ENCODE results near the gene DUOXA1. TPM values are rescaled to one million over a fixed set of nuclear protein-coding genes. Genes with fewer than 3 reads are reported as not detected.
A peak's percentile ranks its signal among the peaks of the same experiment; 100 is the strongest.

The DUOXA1 gene, protein sequence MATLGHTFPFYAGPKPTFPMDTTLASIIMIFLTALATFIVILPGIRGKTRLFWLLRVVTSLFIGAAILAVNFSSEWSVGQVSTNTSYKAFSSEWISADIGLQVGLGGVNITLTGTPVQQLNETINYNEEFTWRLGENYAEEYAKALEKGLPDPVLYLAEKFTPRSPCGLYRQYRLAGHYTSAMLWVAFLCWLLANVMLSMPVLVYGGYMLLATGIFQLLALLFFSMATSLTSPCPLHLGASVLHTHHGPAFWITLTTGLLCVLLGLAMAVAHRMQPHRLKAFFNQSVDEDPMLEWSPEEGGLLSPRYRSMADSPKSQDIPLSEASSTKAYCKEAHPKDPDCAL
- under 1 TPM; 0.16 to 0.22 (median 0.21) TPM for polyA plus RNA-seq (ENCODE audit: insufficient read length in 3 of 3)

DNA sequence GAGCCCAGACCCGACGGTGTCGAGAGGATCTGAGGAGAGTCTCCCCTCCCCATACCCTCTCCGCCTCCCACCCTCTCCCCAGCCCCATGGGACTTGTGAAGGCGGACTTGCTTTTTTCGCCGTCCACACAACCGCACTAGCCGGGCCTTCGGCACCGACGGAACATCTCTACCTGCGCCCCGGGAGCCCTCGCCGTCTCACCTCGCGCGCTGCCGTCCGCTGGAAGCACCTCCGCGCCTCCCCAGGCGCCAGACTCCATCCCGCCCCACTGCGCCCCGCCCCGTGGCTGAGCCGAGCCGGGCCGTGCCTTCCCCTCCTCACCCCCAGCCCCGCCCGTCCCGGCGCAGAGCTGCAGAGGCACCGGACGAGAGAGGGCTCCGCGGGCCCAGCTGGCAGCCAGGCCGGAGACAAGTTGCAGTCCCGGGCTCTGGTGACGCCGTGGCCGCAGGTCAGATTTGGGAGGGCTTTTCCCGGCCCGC is at the start of gene DUOXA1, which contains the start of gene DUOX1:
Gene DUOXA1, minus strand, starts transcription at position 229 of the 479 bp plus-strand sequence. CDS start 6,865 bp downstream, outside the sequence.
Gene DUOX1, plus strand, starts transcription at position 344 of the 479 bp plus-strand sequence. CDS start 1,973 bp downstream, outside the sequence.
- no peak for DNase-seq (ENCODE audit: low read depth in 3 of 3, low spot score in 2 of 3)

DNA sequence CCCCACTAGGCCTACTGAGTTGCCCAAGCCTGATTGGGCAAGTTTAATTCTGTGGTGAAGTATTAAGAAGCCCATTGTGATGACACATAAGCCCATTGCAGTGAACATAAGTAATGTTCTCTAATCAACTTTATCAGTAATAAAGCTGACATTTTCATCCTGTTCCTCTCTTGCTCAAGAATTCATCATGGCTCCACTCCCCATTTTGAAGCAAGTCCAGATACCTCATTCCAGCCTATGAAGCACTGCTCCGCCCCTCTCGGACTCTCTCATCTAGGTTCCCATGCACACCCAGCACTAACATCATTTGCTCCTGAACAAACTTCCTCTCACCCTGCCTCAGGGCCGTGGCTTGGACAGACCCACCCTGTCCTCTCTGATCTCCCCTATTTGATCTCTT is 47.6 kb upstream of the DUOXA1 start:
- DNase-seq (ENCODE audit: low read depth in 3 of 3, low spot score in 2 of 3): no peak

DNA sequence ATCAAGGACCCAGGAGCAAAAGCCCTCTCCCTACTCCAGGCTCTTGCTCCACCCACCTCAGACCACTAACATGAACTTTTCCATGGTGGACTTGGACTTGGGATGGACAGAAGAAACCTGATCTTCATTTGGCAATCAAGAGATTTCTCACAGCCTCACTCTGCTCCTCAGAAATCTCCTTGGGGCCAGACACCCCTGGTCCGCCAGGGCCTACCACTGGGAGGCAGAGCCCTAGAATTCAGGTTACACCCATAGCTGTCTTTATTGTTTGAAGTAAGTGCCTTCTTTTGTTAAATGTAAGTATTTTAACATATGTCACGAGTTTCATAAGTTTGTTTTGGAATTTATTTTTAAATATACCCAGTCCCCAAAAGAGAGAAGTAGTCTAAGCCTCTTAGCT is 44.9 kb upstream of the DUOXA1 start:
- DNase-seq (ENCODE audit: low read depth in 3 of 3, low spot score in 2 of 3): no peak

DNA sequence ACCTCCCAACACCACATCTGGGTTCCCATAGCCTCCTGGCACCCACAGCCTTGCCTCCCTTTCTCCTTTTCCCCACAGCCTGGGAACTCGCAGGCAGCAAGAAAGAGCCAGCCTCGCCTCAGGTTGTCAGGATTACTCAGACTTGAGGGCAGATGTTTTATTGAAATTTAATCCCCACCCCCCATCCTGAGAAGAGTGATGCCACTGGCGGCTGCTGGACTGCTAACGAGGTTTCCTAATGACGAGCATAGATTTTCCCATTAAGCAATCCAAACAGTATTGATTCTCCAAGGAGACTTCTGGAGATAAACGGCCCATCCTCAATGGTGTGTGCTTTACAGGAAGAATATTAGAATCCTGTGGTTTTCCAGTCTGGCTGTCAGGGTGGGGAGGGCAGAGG is 44.4 kb upstream of the DUOXA1 start:
- no peak for DNase-seq (ENCODE audit: low read depth in 3 of 3, low spot score in 2 of 3)

DNA sequence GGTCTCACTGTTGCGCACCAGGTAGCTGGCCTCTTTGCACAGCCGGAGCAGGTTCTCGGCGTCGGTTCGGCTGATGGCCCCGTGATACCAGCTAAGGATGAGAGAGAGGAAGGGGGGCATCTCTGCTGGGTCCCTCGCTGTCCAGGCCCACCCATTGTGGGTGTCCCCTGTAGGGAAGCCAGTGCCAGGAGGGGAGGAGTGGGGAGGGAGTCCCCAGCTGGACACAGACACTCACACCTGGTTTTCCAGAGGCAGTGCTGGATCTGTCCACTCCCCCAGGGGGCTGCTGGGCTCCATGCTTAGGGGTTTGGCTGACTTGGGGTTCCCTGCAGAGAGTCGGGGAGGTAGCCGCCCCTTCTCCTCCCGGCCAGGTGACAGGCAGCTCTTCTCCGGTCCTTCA is 42.2 kb upstream of the DUOXA1 start:
- no peak for DNase-seq (ENCODE audit: low read depth in 3 of 3, low spot score in 2 of 3)

DNA sequence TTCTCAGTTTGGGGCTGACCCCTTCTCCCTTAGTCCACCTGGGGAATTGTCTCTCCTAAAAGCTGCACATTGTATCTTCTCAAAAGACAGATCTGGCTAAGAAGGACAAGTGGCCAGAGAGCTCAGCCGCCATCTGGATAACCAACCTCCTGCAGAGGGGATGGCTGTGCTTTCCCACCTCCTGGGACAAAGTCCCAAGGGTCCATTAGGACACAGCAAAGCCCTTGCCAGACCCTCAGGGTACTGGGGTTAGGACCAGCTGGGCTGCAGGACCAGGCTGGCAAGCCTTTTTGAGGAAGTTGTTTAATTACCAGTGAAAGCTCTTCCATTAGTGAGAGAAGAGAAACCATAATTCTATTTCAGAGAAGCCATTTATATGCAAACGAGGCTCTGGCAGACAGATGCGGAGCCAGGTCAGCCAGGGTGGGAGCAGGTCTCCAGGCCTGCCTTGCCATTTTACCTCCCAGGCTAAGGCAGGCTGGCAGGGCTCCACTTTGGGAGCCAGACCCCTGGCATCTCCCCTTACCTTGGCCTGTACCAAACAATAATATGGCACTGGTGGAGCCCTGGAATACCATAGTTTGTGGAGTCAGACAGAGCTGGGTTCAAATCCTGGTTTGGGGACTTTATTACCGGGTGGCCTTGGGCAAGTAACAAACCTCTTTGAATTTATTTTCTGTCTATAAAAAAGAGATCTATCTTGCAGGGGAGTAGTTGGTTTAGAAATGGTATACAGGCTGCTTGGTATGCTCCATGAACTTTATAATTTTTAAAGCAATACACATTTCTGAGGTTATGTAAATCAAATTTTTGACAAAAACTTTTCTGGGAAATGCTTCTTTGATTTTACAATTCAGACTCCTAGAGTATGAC is 40.2 kb upstream of the DUOXA1 start:
- no peak for DNase-seq (ENCODE audit: low read depth in 3 of 3, low spot score in 2 of 3)

DNA sequence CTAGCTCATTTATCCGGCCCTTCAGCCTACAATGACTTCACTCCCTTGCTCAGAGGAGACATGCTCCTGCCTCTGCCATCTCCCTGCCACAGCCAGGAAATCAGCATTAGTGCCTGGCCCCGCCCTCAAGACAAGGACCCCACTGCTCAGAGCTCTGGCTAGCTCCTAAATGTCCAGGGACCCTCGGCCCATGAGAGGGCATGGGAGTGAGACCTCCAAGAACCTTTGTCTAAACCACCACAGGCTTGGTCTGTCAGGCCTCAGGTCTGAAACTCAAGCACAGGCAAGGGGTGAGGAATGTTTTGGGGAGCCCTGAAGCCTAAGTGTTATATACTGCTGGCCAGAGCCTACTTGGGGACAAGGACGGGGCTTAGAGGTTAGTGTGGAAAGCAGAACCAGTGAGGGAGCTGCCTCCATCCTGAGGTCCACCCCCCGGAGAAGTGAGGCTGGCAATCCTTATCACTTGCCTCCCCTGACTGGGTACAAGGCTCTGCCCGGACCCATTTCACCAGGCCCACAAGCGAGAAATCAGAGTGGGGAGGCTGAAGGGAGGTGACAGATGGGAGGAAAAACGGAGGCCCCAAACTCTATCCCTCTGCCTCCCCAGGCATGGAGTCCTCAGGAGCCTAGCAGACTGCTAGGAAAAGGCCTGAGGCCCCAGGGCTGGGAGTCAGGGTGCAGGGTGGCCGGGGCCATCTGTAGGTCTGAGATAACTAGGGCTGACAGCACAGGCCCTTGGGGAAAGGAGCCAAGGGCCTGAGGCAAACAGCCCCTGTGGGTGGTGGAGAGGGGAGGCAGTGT is 39.3 kb upstream of the DUOXA1 start:
- DNase-seq (ENCODE audit: low read depth in 3 of 3, low spot score in 2 of 3): no peak

DNA sequence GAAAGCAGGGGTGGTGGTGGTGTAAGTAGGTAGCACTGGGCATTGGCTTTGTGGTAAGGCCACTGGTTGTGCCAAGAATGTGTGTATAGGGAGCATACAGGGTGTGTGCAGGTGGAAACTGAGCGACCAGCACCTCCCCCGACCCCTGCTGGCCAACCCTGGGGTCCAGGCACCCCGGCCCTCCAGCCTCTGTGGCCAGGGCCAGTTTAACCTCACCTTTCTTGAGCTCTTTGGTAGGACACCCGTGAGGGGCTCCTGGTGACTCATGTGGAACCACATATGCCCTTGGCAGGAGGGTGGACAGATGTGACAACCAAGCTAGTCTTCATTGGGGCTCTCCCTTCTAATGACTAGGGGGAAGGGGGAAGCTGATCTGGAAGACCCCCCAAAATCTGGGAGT is 38.6 kb upstream of the DUOXA1 start:
- no peak for DNase-seq (ENCODE audit: low read depth in 3 of 3, low spot score in 2 of 3)

DNA sequence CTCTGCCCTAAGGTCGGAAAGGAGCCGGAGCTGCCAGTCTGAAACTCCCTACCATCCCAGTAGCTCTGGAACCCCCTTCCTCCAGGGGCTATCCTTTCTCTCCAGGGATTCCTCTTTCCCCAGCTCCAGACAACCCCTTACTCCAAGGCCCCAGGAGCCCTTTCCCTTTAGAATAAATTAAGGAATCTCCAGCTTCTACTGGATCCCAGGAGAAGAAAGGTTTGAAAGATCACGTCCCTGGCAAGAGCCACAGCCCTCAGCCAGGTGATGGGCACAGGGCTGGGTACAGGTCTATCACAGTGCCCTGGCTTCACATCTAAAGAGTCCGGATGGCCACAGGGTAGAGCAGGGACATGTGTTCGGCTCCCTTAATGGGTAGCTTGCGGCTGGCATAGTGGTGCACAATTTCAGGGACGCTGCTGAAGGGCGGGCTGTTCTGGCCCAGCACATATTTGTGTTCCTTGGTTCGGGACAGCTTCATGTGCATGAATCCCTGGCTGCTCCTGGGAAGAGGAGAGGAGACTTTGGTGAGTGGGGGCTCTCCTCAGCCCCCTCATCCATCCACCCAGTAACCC is 38.0 kb upstream of the DUOXA1 start:
- no peak for DNase-seq (ENCODE audit: low read depth in 3 of 3, low spot score in 2 of 3)

DNA sequence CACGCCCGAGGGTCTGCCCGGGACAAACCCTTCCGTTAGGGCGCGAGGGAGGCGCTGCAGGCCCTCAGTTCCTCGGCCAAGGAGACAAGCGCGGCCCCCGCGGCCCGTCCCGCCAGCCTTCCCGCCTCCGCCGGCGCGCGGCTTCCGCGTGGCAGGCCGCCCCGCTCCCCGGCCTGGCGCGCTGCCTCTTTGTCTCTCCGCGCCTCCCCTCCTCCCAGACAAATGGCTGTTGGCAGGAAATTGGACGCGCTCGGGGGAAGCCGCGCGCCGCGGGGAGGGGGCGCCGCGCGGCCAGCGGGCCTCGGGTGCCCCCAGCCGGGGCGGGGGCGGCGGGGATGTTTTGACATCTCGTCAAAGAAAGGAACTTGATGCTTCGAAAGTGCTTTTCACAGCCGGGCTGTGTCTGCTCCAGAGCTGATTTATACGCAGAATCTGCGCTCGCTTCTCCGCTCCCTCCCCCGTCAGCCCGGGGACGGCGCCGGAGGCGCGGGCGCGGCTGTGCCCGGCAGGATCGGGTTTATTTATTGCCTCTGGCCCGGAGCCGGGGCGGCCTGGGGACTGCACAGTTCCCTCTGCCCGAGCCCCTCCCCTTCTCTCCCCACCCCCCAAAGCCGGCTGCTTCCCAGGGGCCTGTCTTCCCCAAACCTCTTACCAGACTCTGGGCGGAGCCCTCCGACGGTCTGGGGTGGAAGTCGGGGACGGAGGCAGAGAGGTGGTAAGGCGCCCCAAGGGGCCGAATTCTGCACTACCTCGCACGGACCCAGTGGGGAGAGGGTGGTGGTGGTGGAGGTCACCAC is 37.4 kb upstream of the DUOXA1 start:
- peak in 2 of 3 donors; percentile 67 to 71 for DNase-seq (ENCODE audit: low read depth in 3 of 3, low spot score in 2 of 3)

DNA sequence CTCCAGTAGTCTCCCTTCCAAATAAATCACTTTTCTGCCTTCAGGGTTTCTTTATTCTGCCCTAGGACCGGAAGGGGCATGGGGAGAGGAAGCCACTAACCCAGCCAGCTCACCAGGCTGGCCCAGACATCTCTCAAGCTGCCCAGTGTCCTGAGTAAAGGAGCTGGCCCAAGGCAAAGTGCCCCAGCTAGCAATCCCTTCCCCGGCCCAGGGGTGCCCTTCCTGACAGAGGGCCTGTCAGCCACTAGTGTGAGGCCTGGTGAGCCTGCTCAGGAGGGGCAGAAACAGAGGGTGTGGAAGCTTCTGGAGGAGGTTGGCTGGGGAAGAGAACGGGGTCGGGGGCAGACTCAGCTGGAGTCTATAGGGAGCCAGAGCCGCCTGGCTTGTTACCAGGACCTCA is 35.9 kb upstream of the DUOXA1 start:
- DNase-seq (ENCODE audit: low read depth in 3 of 3, low spot score in 2 of 3): no peak

DNA sequence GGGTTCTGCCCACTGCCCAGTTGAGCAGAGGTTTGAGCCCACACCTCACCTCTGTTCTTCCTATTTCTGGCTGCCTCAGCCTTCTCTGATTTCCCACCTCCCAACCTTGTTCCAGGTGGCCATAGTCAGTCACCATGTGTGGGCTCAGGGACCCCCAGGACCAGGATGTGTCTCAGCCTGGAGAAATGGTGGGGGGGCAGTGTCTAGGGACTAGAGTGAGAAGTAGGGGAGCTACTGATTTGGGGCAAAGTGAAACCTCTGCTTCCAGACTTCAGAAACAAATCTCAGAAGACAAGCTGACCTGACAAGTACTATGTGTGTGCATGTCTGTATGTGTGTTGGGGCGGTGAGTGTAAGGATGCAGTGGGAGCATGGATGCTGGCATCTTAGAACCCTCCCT is 35.2 kb upstream of the DUOXA1 start:
- DNase-seq (ENCODE audit: low read depth in 3 of 3, low spot score in 2 of 3): no peak

DNA sequence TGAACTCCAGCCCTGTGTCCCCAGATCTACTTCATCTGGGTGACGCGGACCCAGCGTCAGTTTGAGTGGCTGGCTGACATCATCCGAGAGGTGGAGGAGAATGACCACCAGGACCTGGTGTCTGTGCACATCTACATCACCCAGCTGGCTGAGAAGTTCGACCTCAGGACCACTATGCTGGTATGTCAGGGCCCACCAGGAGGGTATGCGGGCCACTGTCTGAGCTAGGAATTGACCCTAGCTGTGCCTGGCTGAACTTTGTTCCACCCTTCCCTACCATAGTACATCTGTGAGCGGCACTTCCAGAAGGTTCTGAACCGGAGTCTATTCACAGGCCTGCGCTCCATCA is 33.8 kb upstream of the DUOXA1 start:
- DNase-seq (ENCODE audit: low read depth in 3 of 3, low spot score in 2 of 3): no peak

DNA sequence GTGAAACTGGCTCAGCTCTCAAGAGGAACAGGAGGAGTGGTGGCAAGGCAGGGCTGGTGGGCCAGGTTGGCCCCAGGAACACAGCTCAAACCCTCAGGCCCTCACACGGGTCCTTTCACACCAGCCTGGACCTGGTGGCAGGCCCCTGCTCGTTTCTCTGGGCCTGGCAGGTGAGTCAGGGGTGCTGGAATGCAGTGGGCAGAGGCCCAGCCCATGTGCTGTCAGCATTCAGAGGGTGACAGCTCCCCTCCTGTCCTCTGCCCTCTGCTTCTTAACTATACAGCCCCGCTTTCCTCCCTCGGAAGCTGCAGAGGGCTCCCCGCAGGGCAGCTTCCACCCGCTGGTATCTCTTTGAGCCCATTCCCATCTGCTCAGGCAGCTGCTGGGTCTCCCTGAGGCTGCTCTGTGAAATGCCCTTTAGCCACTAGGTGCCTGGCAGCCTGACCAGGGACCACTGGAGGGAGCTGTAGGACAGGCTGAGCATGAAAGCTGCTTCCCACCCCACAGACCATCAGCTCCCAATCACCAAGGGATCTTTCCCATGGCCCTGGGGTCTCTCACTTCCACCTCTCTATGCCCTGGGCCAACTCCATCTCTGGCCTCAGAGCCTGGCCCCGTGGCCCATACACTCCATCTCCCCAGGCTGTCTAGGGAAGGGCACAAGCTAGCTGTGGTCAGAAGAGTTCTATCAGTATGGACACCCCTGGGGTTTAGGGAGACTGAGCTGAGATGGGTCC is 33.3 kb upstream of the DUOXA1 start:
- DNase-seq (ENCODE audit: low read depth in 3 of 3, low spot score in 2 of 3): peak; percentile 57 to 64 (median 58)

DNA sequence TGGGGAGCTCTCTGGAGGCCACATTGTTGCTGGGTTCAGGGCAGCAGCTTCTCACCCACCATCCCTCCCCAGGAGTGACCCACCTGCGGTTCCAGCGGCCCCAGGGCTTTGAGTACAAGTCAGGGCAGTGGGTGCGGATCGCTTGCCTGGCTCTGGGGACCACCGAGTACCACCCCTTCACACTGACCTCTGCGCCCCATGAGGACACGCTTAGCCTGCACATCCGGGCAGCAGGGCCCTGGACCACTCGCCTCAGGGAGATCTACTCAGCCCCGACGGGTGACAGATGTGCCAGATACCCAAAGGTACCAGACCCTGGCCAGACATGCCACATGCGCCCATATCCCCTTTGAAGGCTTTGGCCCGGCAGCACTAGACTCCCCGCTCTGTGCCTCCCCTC is 32.0 kb upstream of the DUOXA1 start:
- no peak for DNase-seq (ENCODE audit: low read depth in 3 of 3, low spot score in 2 of 3)

DNA sequence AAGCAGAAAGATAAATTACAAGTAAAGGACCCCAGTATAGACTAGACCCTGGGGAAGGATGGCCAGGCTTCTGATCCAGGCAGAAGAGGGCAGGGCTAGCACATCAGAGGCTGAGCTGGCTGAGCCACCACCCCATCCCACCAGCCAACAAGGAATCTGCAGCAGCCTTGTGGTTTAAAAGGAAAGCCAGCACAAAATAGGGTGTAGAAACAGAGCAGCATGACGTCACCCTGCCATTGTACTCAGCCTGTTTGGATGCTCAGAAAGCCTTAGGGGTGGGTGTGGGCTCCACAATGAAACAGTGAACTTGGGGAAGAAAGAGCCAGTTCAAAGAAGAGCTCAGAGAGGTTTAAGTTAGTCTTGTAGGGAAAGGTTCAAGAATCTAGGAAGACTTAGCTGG is 28.3 kb upstream of the DUOXA1 start:
- DNase-seq (ENCODE audit: low read depth in 3 of 3, low spot score in 2 of 3): no peak

DNA sequence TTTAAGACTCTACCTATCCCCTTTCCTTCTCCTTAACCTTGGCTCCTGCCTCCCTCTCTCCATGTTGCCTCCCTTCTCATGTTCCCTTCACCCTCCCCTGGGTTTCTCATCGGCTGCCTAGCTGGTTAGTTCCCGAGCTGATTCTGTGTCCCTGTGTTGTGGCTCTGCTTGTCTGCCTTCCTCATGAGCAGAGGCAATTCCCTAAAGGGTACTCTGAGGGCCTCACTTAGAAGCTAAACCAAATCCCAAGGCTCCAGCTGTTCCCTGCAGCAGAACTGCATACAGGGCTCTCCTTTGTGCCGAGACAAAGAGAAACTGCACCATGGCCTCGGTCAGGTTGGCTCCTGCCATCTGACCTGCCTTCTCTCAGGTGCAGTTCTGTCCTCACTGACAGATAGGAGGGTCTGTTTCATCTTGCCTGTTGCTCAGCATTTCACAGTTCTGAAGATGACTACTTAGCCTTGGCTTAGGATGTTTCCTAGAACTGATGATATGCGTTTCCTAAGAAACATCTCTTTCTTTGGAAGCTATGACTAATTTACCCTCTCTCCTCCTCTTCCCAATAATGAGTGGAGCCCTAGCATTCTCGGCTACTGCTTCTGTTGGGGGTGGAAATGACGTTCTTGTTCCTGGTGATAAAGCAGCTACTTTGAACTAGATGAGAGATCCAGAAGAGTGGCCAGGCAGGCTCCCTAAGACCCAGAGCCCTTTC is 27.2 kb upstream of the DUOXA1 start:
- no peak for DNase-seq (ENCODE audit: low read depth in 3 of 3, low spot score in 2 of 3)

DNA sequence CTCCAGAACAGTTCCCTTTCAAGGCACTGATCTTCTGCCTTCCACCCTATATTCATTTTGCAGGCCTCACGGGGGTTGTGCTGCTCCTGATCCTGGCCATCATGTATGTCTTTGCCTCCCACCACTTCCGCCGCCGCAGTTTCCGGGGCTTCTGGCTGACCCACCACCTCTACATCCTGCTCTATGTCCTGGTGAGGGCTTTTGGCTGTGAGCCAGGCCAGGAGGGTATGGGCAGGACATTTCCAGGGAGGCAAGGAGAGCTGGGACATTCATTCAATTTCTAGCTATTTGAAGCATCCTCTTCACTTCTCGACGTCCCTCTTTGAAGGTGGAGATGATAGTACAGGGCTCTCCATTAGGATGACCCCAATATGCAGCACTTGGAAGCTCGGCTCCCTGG is 26.1 kb upstream of the DUOXA1 start:
- no peak for DNase-seq (ENCODE audit: low read depth in 3 of 3, low spot score in 2 of 3)
